ENCODE measurements around the gene ZNF827.
"Not testable (repeated sequence)": the region's sequence is repeated elsewhere in the genome, so short reads cannot be mapped to it uniquely, and the experiment has no call there.

The ZNF827 gene

GRCh38 chr4:145861336-145862318 lies 77.0 kb downstream of the ZNF827 start:
- DNase-seq = no peak

GRCh38 chr4:145860897-145861296 lies 77.7 kb downstream of the ZNF827 start:
- no peak for DNase-seq

- no peak for DNase-seq
Observed at GRCh38 chr4:145860446-145860845, 78.2 kb downstream of the ZNF827 start.

DNA sequence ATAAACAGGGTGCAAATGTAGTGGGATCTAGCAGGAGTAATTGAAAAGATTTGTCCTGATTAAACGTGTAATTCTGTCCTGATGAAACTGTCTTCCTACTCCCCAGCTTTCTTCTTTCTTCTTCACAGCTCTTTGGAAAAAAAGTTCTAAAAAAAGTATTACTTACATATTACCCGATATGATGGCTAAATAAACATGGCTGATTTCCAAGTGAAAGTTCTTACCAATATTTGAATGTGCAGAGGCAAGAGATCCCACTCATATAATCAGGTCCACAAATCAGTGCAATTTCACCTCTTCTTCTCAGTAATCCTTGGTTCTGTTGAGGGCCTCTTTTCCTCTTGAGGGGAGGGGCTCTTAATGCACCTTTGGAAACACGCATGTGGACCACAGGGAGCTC lies 78.7 kb downstream of the ZNF827 start:
- DNase-seq = no peak

GRCh38 chr4:145859426-145859825 lies 79.2 kb downstream of the ZNF827 start:
- DNase-seq = no peak

- DNase-seq = no peak
Observed at GRCh38 chr4:145852256-145852839, 86.3 kb downstream of the ZNF827 start.

DNA sequence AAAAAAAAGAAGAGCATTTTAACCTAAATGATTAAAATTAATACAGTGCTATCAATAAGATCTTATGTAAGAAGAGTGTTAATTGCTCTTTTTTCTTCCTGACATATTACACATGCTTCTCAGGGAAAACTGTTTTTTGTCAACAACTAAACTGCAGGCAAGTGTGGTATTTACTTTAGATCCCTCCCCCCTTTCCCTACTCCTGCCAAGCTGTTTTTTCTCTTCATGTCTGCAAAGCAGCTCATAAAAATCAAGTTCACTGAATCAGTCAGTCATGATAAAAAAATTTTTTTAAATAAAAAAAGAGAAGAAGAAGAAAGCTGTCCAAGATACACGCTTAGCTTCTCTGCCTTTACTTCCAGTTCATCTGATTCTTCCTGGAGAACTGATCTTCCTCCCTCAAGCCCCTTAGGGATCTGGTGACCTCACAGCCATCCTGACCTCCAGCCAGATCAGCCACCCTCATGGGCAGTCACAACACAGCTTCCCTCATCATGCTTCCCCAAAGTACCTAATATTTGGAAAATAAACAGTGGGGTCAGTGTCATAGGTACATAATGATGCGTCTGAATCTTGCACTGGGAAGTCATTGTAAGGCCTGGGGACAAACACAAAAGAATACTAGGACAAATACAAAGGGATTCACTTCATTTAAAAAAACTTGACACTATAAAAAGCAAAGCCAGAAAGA lies 87.0 kb downstream of the ZNF827 start:
- no peak for DNase-seq

DNA sequence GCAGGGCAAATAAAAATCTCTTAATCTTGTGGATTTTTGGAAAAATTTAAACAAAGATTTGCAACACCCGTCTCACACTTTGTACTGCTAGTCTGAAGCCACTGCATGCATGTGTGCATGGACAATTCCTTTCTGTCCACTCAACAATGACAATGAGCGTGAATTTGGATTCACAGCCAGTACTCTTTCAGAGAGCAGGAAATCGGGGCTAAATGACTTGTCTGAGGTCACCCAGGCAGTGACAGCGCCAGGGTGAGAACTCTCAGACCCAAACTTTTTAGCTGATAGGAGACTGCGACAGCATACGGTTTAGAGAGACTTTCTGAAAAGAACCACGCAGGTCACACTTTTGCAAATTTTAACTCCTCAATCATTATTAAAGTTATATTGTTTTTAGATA lies 90.9 kb downstream of the ZNF827 start:
- no peak for DNase-seq

DNA sequence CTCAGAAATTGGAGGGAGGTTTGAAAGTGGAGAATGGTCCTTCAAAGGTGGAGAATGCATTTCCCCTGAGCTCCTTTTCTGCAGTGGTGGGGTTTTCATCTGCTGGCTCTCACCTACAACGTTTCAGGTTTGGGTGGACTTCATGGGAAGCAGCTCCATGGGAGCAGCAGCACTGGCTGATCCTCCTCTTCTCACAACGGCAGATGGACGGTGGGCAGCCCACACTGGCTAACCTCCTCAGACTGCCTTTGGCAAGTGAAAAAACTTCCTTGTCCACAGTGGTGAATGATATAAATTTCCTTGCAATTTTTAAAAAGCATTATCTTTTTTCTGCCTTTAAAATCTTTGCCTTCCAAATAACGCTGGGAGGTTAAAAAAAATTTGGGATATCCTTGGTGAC lies 93.5 kb downstream of the ZNF827 start:
- no peak for DNase-seq

DNA sequence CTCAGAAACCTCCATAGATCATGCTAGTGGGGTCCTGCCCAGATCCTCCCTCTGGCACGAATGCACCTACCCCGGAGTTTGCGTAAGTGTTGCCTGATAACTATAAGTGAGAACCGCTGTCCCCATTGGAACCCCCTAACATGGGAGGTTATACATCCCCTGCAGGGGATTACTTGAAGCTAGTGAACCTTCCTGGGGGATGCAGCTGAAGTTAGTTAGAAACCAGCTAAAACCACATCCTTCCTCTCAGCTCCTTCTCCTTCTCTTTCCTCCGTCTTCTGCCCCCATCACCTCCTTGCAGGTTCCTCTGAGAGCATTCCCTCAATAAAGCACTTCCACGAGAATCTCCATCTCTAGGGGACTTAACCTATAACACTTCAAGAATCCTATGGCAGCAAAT lies 95.0 kb downstream of the ZNF827 start:
- no peak for DNase-seq

- DNase-seq = no peak
Observed at GRCh38 chr4:145843148-145843547, 95.5 kb downstream of the ZNF827 start.

- no peak for DNase-seq
Observed at GRCh38 chr4:145842224-145842887, 96.3 kb downstream of the ZNF827 start.

- DNase-seq = no peak
Observed at GRCh38 chr4:145840801-145841200, 97.8 kb downstream of the ZNF827 start.

DNA sequence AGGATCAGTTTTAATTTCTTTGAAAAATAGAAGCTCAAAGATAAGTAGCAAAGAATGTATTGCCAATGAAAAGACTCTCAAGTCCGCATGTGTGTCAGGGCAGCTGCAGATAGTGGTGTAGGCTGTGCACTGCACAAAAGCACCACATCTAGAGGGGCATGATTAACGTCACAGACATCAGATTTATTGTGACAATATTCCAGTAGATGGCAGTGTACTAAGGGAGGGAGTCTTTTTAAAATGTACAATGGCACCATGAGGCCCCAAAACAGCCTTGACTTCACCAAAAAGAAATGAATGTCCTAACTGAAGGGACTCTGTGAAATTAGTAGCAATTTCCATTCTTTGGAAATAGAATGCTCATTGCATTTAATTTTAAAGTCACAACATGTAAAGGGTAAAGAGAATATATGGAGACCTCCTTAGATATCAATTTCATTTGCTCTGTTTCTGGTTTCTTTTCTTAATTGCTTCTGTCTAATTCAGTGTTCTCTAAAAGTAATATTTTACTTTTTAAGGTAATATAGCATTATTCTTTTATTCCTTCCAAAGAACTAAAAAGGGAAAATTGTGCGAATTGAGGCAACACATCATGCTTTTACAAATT lies 98.4 kb downstream of the ZNF827 start:
- DNase-seq = no peak

GRCh38 chr4:145839151-145839550 lies 99.5 kb downstream of the ZNF827 start:
- no peak for DNase-seq

- DNase-seq = not testable (repeated sequence)
Observed at GRCh38 chr4:145832384-145832783, 106.2 kb downstream of the ZNF827 start.

GRCh38 chr4:145830699-145831098 lies 107.9 kb downstream of the ZNF827 start:
- DNase-seq = no peak

- DNase-seq = no peak
Observed at GRCh38 chr4:145829629-145830395, 108.8 kb downstream of the ZNF827 start.

DNA sequence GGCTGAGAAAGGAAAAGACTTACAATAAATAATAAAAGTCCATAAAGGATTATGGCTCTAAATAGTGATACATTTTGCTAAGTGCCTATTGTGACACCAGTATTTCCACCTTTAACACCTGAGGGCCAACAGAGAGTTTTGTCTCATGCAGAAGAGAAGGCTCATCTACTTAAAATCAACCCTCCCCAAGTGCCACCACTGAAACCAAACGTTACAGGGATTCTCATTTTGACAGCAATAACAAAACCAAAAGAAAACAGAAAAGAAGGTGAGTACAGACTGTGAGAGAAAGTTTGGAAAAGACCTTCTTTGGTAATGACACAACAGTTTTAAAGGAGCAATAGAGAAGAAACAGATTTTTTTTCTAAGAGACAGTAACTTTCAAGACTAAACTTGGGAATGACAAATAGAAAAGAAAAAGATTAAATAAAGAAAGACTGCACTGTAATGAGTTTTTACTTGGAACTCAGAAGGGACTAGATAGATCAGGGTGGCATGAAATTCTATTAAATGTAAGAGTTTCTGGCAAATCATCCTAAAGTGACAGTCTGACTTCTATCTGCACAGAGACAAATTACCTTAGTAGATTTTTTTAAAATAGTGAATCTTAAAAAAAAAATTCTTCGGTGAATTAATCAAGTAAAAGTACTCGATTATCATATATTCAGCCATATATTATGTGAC lies 109.7 kb downstream of the ZNF827 start:
- DNase-seq = no peak

- no peak for DNase-seq
Observed at GRCh38 chr4:145827885-145828284, 110.7 kb downstream of the ZNF827 start.

DNA sequence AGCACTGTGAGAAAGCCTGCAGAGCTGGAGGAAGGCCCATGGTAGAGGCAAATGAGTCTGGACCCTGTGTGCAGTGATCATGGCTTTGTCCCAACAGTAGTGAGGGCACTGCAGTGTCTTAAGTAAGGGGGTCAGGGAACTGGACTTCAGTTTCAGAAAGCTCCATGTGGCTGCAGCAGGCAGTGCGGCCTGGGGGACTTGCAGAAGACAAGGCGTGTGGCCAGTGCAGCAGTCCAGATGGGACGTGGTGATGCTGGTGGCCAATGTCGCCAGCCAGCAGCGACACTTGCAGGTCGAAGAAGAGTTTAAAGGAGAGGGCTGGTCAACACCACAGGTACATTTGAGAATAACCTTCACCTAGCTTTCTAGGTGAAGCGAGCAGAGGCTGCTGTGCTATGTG lies 113.4 kb downstream of the ZNF827 start:
- no peak for DNase-seq

Measured in activated gamma-delta T cell treated with Interleukin-2 at 50 U/mL for 16 hours (primary cell).